CD4-positive, alpha-beta T cell treated with Interleukin-17A for 4 hours (primary cell): ENCODE measurements around the gene RUBCN.
"Not testable (repeated sequence)": the region's sequence is repeated elsewhere in the genome, so short reads cannot be mapped to it uniquely, and the experiment has no call there.

ENCODE experiments used
- DNase-seq: peaks from one replicate; pipeline ENCODE4 v3.0.0-alpha.2; 2020; ENCODE audit warnings: mixed read lengths

Gene RUBCN

DNA sequence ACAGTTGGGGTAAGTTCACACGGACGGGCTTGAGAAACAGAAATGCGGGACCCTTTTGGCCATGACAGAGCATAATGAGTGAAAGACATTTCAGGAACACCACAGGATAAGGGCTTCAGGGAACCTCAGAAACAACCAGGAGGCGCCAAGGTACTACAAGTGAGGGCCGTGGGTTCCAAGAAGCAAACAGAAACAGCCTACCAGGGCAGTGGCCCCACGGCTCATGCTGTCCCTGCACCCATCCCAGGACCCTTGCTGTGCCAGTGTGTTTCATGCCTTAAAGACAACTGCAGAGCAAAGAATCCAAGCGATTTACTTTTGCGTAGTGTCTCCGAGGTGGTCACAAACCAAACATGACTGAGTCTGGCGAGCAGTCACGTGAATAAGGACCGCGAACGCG lies 54.0 kb downstream of the RUBCN start:
- DNase-seq: peak; percentile 9

DNA sequence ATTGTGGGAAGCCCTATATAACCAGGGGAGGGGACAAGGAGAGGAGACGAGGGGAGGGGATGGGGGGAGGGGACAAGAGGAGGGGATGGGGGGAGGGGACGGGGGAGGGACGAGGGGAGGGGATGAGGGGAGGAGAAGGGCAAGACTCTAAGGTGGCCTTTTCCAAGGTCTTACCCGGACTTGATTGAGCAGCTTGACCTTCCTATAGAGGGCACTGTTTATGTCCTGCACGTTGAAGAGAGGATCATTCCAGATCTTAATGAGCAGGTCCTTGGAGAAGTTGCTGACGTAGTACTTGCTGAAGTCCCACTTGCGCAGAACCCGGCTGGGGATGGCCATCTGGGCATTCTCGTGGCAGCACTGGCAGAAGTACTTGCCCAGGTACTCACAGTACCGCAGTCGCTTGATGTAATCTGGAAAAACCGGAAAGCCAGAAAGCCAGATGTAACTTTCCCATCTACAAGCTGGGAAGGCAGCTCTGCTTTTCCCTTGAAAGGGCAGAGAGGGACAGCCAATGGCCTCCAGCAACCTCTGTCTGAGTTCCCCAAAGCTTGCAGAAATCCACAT lies 55.7 kb downstream of the RUBCN start:
- DNase-seq: no peak

GRCh38 chr3:197675951-197676350 lies 60.8 kb downstream of the RUBCN start:
- no peak for DNase-seq

DNA sequence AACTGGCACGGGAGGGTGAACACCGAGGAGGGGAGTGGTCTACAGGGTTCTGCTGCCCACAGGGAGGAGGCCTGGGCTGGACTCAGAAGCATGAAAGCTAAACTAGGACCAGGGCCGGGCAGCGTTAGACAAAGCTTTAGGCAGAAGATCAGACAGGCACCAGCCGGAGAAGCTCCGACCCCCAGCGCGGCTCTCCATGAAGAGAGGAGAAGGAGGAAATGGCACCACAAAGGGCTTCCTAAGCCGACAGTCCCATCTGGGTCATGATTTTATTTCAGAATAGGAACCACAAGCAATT lies 61.2 kb downstream of the RUBCN start:
- DNase-seq: no peak

GRCh38 chr3:197674741-197675562 lies 61.8 kb downstream of the RUBCN start:
- DNase-seq: no peak

- no peak for DNase-seq
Observed at GRCh38 chr3:197673170-197673569, 63.5 kb downstream of the RUBCN start.

GRCh38 chr3:197670361-197670760 lies 66.3 kb downstream of the RUBCN start:
- DNase-seq: no peak

- DNase-seq: no peak
Observed at GRCh38 chr3:197667968-197668367, 68.7 kb downstream of the RUBCN start.

GRCh38 chr3:197667293-197667692 lies 69.4 kb downstream of the RUBCN start:
- not testable (repeated sequence) for DNase-seq

DNA sequence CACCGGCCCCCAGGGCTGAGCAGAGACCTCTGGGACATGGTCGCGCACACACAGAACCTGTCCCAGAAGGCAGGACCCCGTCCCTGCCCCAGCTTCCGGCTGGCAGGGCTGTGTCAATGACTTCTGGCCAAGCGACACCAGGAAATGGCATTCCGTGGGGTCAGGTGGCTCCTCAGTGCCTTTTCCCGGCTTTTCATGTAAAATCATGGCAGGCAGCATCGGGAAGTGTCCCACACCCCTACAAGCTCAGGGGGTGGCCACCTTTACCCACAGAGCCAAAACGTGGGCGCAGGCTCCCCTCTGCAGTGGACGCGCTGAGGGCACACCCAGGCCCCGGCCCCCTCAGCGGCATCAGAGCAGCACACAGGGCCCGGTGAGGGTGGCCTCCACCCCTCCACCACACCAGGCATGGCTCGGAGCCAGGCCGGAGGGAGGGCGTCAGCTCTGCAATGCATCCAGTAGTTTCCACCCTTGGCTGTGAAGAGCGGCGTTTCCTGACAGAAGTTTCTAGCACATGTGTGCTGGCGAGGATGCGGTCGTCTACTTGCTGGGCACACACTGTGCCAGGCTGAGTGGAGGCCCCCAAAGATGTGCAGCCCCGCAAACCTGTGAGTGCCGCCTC lies 70.4 kb downstream of the RUBCN start:
- not testable (repeated sequence) for DNase-seq

DNA sequence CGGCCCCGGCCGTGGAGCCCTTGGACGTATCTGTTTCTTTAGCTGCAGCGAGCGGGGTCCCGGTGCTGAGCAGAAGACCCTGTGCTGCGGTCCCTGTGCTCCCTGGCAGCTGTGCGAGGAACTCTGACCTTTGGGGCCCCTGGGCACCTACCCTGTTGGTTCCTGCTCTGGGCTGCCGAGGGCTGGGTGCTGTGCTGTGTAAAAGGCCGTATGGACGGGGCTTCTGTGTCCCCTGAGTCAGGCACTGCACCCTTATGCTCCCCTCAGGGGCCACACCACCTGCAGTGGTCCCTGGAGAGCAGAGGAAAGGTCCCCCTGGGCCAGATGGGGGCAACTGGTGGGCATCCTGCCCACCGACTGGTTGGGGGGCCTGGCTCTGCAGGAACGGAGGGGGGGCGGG lies 71.2 kb downstream of the RUBCN start:
- DNase-seq: not testable (repeated sequence)

GRCh38 chr3:197665142-197665491 lies 71.6 kb downstream of the RUBCN start:
- DNase-seq: not testable (repeated sequence)

DNA sequence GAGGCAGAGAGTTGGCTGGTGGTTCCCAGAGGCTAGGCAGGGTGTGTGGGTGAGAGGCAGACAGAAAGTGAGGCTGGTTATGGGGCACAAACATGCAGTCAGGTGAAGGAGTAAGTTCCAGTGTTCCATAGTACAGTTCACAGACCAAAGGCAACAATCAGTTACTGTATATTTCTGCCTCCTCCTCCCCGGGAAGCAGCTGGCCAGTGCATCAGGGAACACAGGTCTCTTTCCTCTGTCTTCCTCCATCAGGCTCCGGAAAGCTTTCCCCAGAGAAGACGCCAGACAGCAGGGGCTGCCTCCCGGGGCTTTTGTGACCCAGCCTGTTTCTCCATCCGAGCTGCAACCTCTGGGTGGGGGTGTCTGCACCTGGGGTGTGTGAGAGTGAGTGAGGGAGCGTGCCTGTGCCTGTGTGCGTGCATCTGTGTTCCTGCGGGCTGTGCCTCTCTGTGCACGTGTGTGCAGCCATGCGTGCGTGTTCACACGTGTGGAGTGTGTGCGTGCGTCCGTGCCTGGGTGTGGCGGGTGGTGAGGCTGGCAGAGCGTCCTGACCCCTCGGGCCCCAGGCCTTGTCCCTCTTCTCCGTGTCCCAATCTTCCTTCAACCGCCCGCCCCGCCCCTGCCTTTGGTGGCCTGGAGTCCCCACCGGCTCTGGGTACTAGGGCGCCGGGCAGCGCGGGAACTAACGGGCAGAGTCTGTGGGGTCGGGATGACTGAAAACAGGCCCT lies 72.1 kb downstream of the RUBCN start:
- peak; percentile 6 for DNase-seq

GRCh38 chr3:197663367-197664140 lies 73.2 kb downstream of the RUBCN start:
- not testable (repeated sequence) for DNase-seq

GRCh38 chr3:197662352-197662751 lies 74.4 kb downstream of the RUBCN start:
- DNase-seq: not testable (repeated sequence)

DNA sequence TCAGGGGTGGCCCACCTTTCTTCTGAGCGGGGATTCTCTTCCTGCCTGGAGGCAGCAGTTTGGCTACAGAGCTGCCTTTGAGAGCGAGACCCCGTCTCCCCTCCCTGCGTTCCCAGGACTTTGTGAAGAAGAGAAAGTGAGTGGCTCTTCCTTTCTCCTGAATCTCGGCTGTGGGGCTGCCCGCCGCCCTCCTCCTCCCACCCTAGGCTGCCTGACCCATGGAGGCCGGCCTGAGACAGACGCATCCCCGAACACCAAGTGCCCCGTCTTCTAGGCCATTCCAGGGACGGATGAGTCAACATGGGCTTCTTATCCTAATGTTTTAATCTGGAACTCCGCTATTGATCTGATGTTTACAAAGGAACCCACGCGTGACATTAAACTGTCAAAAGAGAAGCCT lies 74.8 kb downstream of the RUBCN start:
- DNase-seq: not testable (repeated sequence)

DNA sequence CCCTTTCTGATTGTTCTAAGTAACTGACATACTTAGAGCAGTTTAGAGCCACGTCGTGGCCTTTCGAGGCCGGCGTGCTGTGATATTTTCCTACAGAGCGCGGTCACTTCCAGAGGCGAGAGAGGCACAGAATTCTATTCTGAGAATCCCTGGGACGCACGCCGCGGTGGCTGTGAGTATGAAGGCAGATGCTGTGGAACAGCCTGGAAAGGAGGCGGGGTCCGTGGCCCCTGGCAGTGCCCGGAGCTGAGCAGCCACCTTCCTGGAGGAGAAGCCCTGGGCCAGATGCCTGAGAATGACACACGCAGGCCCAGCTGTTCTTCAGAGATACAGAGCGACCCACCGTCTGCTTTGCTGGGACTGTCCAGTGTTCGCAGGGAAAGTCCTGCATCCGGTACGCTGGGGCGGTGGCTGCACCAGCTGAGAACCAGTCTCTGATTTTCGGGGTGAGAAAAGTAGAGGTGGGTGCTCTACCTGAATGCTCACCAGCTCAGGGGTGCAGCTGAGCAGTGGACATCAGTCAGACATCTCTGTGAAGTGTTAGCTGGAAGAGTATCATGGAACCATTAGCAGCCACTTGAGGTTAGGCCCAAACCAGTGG lies 75.4 kb downstream of the RUBCN start:
- DNase-seq: not testable (repeated sequence)

- not testable (repeated sequence) for DNase-seq
Observed at GRCh38 chr3:197659701-197660100, 77.0 kb downstream of the RUBCN start.

DNA sequence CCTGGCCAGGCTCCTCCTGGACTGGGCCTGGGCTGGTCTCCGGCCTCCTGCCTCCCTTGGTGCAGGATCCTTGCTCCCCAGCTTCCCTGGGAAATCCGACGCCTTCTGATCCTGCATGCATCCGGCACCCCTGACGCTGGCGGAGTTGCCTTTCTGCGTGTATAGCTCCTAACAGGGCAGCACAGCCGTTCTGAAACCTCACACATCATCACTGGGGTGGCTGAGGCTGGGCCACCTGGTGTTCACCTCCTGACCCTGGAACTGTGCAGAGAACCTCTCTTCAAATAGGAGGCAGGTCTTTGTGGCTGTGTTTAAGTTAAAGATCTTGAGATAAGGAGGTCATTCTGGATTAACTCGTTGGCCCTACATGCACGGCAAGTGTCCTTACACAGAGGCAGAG lies 77.6 kb downstream of the RUBCN start:
- DNase-seq: not testable (repeated sequence)

GRCh38 chr3:197658706-197659105 lies 78.0 kb downstream of the RUBCN start:
- DNase-seq: not testable (repeated sequence)

- not testable (repeated sequence) for DNase-seq
Observed at GRCh38 chr3:197657541-197658292, 79.0 kb downstream of the RUBCN start.

DNA sequence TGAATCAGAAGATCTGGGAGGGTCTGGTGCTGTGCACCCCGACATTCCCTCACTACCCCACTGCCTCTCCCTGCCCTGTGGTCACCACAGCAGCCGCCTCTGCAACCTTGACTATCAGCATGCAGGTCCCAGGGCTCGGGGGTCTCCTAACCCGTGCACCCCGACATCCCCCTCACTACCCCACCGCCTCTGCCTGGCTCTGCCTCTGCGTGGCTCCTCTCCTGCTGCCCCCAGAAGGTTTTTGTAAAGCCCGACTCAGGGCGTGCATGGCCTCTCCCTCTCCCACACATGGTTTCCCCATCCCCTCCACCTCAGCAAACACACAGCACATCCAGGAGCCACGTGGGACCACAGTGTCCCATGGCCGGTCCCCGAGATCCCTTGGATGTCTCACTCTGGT lies 79.7 kb downstream of the RUBCN start:
- not testable (repeated sequence) for DNase-seq
